Measurements from ENCODE around the gene PLXDC1.

DNA sequence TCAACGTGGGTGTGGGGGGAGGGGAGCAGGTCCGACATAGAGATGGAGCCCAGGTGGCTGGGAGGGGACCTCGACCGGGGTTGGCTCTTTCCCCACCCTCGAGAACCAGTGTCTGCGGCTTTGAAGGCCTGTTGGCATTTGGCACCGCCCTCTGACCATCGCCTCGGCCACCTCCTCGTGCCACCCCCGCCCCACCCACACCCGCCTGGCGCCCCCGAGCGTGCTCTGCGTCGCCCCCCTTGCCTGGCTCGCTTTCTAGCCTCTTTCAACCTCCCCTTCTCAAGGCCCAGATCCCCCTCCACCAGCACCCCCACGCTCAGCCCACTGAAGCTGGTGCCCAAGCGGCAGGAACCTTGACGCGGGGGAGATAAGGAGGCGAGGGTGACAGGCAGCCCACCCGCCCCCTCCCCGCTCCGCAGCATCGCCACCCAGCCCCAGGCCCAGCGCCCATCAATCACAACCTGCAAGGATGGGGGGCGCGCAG is 45.4 kb upstream of the PLXDC1 start:
- TF ChIP-seq, protein P1, sequence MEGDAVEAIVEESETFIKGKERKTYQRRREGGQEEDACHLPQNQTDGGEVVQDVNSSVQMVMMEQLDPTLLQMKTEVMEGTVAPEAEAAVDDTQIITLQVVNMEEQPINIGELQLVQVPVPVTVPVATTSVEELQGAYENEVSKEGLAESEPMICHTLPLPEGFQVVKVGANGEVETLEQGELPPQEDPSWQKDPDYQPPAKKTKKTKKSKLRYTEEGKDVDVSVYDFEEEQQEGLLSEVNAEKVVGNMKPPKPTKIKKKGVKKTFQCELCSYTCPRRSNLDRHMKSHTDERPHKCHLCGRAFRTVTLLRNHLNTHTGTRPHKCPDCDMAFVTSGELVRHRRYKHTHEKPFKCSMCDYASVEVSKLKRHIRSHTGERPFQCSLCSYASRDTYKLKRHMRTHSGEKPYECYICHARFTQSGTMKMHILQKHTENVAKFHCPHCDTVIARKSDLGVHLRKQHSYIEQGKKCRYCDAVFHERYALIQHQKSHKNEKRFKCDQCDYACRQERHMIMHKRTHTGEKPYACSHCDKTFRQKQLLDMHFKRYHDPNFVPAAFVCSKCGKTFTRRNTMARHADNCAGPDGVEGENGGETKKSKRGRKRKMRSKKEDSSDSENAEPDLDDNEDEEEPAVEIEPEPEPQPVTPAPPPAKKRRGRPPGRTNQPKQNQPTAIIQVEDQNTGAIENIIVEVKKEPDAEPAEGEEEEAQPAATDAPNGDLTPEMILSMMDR (IDR thresholded peaks at IDR 0.05 in 4 of 5, conservative IDR thresholded peaks at IDR 0.05 in 1 of 5): no peak
- TF ChIP-seq POLR2A (IDR thresholded peaks at IDR 0.05): no peak

All from gastrocnemius medialis (tissue), 4 donors.